Mammary epithelial cell (primary cell): Measurements from ENCODE around the gene TFIP11.

Source experiments
- CTCF ChIP-seq, 2 donors: IDR thresholded peaks in 1 of 2; conservative IDR thresholded peaks in 1 of 2; 2 replicates each; pipeline ENCODE4 v1.5.1; 2011 to 2012; ENCODE audit warnings: inconsistent platforms in 2 of 2, low read length in 2 of 2, mild to moderate bottlenecking in 2 of 2, control low read depth in 1 of 2, low read depth in 1 of 2; ENCODE audit not compliant: insufficient read depth in 1 of 2; ENCODE audit errors: extremely low read depth in 1 of 2
- EZH2 ChIP-seq: IDR thresholded peaks from 2 replicates; pipeline ENCODE4 v1.6.1; 2012; ENCODE audit warnings: low read length, inconsistent platforms, borderline replicate concordance

GRCh38 chr22:26502688-26503561 is 9.3 kb downstream of the TFIP11 start:
- TF ChIP-seq CTCF (conservative IDR thresholded peaks at IDR 0.05 in 1 of 2, IDR thresholded peaks at IDR 0.05 in 1 of 2; ENCODE audit: extremely low read depth in 1 of 2, insufficient read depth in 1 of 2, low read depth in 1 of 2, low read length in 2 of 2) (peak; percentile 47 to 63), EZH2 (no peak)
